PC-3 (cell line): ENCODE results near the gene MTFMT.

Source experiments
- EZH2 ChIP-seq: fragments of 300-600 bp; sonication (generic); IDR thresholded peaks from one replicate; pipeline ENCODE4 v1.6.1; 2017; ENCODE audit warnings: antibody characterized with exemption, mild to moderate bottlenecking, low read length; ENCODE audit not compliant: unreplicated experiment
- EZH2phosphoT487 ChIP-seq: fragments of 300-600 bp; sonication (generic); IDR thresholded peaks from 2 replicates; pipeline ENCODE4 v1.6.1; 2018; ENCODE audit warnings: mild to moderate bottlenecking, antibody characterized with exemption, low read length, borderline replicate concordance
- TF ChIP-seq, protein P1 (sequence below): fragments of 300-600 bp; sonication (generic); conservative IDR thresholded peaks from 2 replicates; pipeline ENCODE4 v1.5.1; 2017; ENCODE audit warnings: antibody characterized with exemption, low read depth, mild to moderate bottlenecking, low read length

DNA sequence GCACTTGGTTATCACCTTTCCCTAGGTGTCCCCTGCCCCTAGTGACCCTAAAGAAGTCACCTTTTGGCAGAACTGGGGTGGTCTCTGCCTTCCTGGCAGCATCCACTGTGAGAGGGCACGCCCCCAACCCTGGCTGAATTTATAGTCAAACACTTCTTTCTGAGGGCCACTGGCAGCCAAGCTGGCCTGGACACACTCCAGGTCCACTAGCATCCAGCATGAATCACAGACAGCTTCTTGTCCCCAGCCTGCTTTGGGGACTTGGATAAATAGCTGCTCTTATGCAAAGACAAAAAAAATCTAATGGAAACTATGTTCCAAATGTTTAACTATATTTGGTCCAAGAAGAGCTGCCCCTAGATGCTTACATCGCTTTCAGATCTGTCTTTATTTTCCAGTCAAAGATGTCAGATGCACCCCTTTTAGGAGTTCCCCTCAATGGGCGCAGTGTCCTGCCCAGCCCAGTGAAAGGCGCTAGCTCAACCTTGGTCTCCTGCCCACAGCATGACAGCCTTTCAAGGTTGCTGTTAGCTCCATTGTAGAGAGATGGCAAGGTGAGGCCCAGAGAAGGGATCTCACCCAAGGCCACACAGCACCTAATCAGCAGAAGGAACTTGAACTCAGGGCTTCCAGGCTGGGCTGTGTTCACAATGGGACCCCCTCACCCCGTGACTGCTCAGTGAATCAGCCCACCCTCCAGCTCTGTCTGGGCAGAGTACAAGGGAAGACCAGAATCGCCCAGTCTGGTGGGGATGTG is 31.4 kb upstream of the MTFMT start:
- TF ChIP-seq EZH2 = no peak
- TF ChIP-seq, protein P1, sequence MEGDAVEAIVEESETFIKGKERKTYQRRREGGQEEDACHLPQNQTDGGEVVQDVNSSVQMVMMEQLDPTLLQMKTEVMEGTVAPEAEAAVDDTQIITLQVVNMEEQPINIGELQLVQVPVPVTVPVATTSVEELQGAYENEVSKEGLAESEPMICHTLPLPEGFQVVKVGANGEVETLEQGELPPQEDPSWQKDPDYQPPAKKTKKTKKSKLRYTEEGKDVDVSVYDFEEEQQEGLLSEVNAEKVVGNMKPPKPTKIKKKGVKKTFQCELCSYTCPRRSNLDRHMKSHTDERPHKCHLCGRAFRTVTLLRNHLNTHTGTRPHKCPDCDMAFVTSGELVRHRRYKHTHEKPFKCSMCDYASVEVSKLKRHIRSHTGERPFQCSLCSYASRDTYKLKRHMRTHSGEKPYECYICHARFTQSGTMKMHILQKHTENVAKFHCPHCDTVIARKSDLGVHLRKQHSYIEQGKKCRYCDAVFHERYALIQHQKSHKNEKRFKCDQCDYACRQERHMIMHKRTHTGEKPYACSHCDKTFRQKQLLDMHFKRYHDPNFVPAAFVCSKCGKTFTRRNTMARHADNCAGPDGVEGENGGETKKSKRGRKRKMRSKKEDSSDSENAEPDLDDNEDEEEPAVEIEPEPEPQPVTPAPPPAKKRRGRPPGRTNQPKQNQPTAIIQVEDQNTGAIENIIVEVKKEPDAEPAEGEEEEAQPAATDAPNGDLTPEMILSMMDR = no peak
- no peak for TF ChIP-seq EZH2phosphoT487
